H1 (cell line): ENCODE results near the gene ARL11.

Source experiments
- JUN ChIP-seq: IDR thresholded peaks from 2 replicates; pipeline ENCODE4 v1.6.1; 2011; ENCODE audit warnings: low read depth, mild to moderate bottlenecking, improper control_type of control experiment, low read length
- POLR2A ChIP-seq, 2 experiments: IDR thresholded peaks; 1 replicate in 1 of 2; 2 replicates in 1 of 2; pipeline ENCODE4 v1.6.1; 2011; ENCODE audit warnings: low read depth in 2 of 2, low read length in 2 of 2, mild to moderate bottlenecking in 2 of 2; ENCODE audit errors: control extremely low read depth in 1 of 2
- RAD21 ChIP-seq, 2 experiments: IDR thresholded peaks in 1 of 2; conservative IDR thresholded peaks in 1 of 2; 2 replicates each; pipeline ENCODE4 v1.6.1; 2011; ENCODE audit warnings: low read depth in 2 of 2, low read length in 2 of 2, improper control_type of control experiment in 1 of 2, inconsistent platforms in 1 of 2, mild to moderate bottlenecking in 1 of 2, moderate library complexity in 1 of 2
- RXRA ChIP-seq: IDR thresholded peaks from 2 replicates; pipeline ENCODE4 v1.6.1; 2011; ENCODE audit warnings: low read depth, mild to moderate bottlenecking, low read length, moderate library complexity; ENCODE audit not compliant: insufficient read depth

- no peak for TF ChIP-seq JUN
- no peak for TF ChIP-seq RXRA
- no peak for TF ChIP-seq RAD21 (IDR thresholded peaks at IDR 0.05 in 1 of 2, conservative IDR thresholded peaks at IDR 0.05 in 1 of 2; ENCODE audit: low read depth in 2 of 2, low read length in 2 of 2)
- TF ChIP-seq POLR2A (IDR thresholded peaks at IDR 0.05; ENCODE audit: control extremely low read depth in 1 of 2, low read depth in 2 of 2, low read length in 2 of 2): no peak
Observed at GRCh38 chr13:49629947-49630346, 1.6 kb downstream of the ARL11 start.
